Left hindlimb (tissue), 1 donor: Measurements from ENCODE around the gene CYB5R4.

Experiments used
- DNase-seq: peaks from one replicate; pipeline ENCODE4 v3.0.0-alpha.2; 2018

Gene CYB5R4

GRCh38 chr6:83998021-83998584, 138.6 kb downstream of the CYB5R4 start:
- DNase-seq: no peak

GRCh38 chr6:84001119-84001518, 141.6 kb downstream of the CYB5R4 start:
- DNase-seq: no peak

GRCh38 chr6:84002226-84002625, 142.7 kb downstream of the CYB5R4 start:
- no peak for DNase-seq

GRCh38 chr6:84003131-84003530, 143.6 kb downstream of the CYB5R4 start:
- DNase-seq: no peak

GRCh38 chr6:84003654-84004053, 144.2 kb downstream of the CYB5R4 start:
- no peak for DNase-seq

- no peak for DNase-seq
Measured at GRCh38 chr6:84007871-84008270, 148.4 kb downstream of the CYB5R4 start.

GRCh38 chr6:84013354-84013753, 153.9 kb downstream of the CYB5R4 start:
- no peak for DNase-seq

GRCh38 chr6:84013931-84014330, 154.4 kb downstream of the CYB5R4 start:
- DNase-seq: no peak

- no peak for DNase-seq
Measured at GRCh38 chr6:84016029-84016428, 156.5 kb downstream of the CYB5R4 start.
